Stimulated activated CD8-positive, alpha-beta memory T cell treated with anti-CD3 and anti-CD28 coated beads, Interleukin-12 subunit alpha, Interleukin-12 subunit beta, amount 100 ng/mL, for 1 hour (primary cell): ENCODE results near the gene AIPL1.
"Not testable (repeated sequence)": the region's sequence is repeated elsewhere in the genome, so short reads cannot be mapped to it uniquely, and the experiment has no call there.

Source experiments
- DNase-seq: peaks from one replicate; pipeline ENCODE4 v3.0.0-alpha.2; 2020; ENCODE audit warnings: low read depth

AIPL1 gene, protein sequence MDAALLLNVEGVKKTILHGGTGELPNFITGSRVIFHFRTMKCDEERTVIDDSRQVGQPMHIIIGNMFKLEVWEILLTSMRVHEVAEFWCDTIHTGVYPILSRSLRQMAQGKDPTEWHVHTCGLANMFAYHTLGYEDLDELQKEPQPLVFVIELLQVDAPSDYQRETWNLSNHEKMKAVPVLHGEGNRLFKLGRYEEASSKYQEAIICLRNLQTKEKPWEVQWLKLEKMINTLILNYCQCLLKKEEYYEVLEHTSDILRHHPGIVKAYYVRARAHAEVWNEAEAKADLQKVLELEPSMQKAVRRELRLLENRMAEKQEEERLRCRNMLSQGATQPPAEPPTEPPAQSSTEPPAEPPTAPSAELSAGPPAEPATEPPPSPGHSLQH

GRCh38 chr17:6435051-6435450 is at the start of gene AIPL1:
Gene AIPL1 (minus strand): TSS chr17:6435121. CDS start chr17:6435104, 17 bp downstream.
- DNase-seq: no peak

GRCh38 chr17:6483507-6483906 is 48.6 kb upstream of the AIPL1 start:
- no peak for DNase-seq

- not testable (repeated sequence) for DNase-seq
These were observed 47.9 kb upstream of the AIPL1 start for GRCh38 chr17:6482796-6483195.

DNA sequence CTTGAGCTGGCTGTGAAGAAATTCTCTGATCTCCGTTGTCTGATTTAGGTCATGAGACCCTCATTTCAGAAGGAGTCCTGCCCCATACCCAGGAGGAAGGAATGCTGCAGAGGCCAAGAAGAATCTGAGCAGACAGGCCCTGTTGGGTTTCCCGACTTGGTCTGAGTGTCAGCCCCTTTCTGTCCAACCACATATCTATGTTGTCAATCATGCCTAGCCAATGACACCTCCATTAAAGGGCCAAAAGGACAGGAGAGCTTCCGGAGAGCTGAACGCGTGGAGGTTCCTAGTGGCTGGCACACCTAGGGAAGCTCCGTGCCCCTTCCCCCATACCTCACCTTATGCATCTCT is 47.2 kb upstream of the AIPL1 start:
- DNase-seq: no peak

GRCh38 chr17:6480303-6480675 is 45.4 kb upstream of the AIPL1 start:
- no peak for DNase-seq

DNA sequence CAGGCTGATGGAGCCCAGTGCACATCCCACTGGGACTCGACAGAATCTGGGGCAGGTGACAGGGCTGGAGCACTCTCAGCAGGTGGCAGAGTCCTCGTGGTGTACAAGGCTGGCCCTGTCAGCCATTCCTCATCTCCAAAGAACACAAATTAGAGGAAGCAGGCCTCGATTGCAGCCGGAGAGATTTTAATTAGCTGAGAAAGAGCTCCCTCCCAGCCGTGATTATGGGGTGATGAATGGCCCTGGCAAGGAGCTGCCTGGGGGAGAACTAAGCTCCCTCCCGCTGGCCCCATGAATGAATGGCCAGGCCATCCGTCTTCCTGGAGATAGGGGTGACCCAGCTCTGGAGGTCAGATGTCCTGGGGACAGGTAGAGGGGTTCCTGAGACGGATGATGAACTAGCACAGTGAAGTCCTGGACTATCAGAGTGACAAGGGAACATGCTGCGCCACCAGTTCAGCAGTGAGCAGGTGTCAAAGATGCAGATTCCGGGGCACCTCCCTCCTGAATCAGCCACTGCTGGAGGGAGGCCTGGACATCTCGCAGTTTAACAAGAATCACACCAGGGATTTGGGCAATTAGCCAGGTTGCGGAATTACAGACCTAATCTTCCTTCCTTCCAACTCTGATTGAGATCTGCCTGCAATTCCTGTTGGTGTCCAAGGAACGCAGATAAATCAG is 44.8 kb upstream of the AIPL1 start:
- DNase-seq: no peak

DNA sequence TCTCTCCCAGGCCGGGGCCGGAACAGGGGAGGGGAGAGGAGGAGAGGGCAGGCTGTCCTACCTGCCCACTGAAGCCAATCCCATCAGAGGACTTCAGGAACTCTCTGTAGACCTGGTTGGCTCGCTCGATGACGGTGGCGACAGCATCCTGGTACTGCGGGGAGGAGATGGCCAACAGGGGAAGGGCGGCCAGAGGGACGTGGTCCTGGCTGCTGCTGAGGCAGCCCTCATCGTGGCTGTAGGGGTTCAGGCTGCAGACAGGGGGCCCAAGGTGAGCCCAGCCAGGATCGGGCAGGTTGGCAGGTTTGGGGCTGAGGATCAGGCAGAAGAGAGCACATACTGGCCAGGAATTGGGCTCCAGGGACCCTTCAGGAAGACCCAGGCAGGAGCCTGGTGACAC is 43.6 kb upstream of the AIPL1 start:
- no peak for DNase-seq

GRCh38 chr17:6477831-6478383 is 43.0 kb upstream of the AIPL1 start:
- DNase-seq: no peak

DNA sequence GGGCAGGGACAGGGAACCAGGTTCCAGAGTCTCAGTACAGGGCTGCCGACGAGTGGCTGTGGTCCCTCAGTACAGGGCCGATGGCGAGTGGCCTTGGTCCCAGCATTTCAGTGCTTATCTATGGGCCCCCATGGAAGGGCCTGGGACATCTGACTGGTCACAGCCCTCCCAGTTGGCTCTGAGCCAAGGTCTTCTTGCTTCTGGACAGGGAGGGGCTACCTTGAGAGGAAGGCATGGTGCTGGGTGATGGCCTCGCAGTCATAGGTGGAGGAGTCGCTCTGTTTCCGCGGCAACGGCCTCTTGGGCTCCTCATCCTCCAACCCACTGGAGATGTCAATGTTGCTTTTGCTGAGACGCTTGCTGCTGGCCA is 41.9 kb upstream of the AIPL1 start:
- no peak for DNase-seq

DNA sequence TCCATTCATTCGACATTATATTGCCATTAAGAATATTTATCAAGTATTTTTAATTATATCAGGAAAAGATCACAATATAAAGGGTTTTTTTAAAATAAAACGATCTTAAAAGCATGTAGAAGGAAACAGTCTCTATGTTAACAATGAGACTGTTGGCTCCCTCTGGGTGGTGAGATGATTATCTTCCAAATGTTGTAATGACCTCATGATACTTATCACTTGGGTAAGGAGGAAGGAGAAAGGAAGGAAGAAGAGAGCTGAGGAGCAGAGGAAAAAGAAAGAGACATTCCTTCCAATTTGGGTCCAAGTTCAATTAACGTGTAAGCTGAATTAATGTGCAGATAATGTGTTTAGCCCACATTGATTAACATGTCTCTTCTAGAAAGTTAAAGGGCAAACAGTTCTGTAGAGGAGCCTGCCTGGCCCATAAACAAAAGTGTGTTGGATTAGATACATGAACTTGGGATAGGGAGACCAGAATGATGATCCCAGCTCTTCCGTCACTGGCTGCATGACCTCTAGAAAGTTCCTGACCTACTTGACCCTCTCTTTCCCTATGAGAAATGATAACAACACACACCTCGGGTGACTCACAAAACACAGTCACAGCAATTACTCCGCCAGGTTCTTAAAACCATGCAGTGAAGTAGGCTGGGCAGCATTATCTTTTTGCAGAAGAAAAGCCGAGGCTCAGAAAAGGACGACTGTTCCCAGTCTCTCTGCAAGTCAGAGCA is 41.3 kb upstream of the AIPL1 start:
- DNase-seq: no peak

GRCh38 chr17:6475411-6475810 is 40.5 kb upstream of the AIPL1 start:
- DNase-seq: no peak

GRCh38 chr17:6474906-6475305 is 40.0 kb upstream of the AIPL1 start:
- DNase-seq: no peak

- no peak for DNase-seq
These were observed 39.5 kb upstream of the AIPL1 start for GRCh38 chr17:6474376-6474775.

DNA sequence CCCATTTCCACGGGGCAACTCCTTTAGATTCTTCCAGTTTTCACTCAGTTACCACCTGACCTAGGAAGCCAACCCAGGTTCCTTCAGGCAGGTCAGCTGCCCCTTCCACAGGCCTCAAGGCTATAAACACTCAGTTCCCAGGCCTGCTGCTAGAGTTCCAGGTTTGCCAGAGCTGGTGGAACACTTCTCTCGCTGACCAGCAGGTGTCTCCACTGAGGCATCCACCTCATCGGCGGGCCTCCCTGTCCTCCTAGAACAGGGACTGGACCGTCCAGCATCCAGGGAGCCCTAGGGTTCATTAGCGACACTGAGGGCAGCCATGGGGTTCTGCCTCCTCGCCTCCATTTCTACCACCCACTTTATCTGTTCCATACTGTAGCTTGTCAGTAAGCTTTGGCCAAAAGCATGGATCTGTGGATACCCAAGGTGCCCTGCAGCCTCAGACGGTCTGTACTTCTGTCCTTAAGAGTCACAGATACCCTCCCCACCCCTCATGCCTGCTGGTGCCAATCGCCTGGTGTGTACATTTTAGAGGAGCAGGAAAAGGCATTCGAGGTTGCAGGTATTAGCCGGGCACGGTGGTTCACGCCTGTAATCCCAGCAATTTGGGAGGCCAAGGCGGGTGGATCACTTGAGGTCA is 38.3 kb upstream of the AIPL1 start:
- peak; percentile 43 for DNase-seq

GRCh38 chr17:6472517-6472916 is 37.6 kb upstream of the AIPL1 start:
- DNase-seq: no peak

GRCh38 chr17:6471531-6472465 is 36.9 kb upstream of the AIPL1 start:
- no peak for DNase-seq

DNA sequence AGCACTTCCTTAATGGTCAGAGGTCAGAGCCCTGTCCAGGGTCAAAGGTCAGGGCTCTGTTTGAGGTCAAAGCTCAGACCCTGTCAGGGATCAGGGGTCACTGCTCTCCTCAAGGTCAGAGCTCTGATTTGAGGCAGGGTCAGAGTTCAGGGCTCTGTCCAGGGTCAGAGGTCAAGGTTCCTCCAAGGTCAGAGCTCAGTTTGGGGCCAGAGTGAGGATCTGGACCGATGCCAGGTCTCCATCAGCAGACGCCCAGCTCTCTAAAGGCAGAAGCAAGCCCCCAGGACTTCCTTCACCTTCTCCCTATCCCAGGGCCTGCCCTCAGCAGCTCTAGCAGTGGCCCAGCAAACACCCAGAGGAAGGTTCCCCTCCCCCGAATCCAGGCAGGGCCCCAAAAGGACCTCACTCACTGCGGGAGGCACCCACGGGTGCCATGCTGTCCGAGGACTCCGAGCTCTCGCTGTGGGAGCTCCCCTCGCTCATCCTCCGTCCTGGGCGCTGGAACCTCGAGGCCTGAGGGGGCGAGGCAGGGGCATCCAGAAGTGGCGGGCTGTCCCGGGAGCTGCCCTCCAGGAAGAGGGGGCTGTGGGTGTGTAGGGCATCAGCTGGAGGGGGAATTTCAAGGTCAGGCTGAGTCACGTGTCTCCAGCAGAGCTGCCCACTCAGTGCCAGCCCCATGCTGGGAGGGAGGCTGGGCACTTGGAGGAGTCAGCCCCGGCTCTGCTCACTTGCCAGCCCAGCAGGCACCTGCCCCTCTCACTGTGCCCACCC is 36.0 kb upstream of the AIPL1 start:
- no peak for DNase-seq

GRCh38 chr17:6470146-6470718 is 35.3 kb upstream of the AIPL1 start:
- DNase-seq: no peak

DNA sequence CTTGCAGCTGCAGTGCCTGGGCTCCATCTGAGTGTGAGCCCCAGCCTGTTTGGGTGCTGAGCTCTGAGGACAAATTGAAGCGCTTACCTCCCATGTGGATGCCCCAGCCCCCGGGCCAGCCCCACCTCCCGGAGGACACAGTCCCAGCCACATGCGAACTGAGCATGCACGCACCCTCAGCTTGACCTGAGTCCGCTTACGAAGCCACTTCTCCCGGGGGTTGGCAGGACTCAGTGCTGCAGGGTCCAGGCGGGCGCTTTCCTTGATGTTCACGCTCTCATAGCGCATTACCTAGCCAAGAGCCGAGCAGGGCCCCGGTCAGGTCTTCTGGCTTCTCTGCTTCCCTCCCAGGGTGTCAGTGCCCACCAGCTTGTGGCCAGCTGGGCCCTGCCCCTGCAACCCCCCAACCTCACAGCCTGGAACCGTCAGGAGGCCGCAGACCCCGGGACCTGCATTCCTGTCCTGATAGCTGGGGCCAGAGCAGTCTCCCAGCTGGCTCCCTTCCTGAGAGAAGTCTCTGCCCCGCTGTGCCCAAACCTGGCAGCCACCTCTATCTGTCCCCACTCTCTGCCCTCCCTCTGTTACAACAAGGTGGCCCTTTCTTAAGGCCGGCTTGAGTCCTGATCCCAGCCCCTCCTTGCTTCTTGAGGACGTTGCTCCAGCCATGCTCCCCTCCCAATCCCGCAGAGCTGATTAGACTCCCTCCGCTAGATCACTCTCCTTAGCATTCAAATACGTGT is 33.3 kb upstream of the AIPL1 start:
- no peak for DNase-seq
